Testis (tissue), 2 donors: Measurements from ENCODE around the gene IRF8.

ENCODE experiments used
- CTCF ChIP-seq, 3 experiments: fragments of 450-650 bp in 2 of 3; fragments of 200-600 bp in 1 of 3; sonication (generic) in 1 of 3; IDR thresholded peaks; one replicate each; pipeline ENCODE4 v1.5.1; 2016 to 2019; ENCODE audit warnings: antibody characterized with exemption in 3 of 3, mild to moderate bottlenecking in 2 of 3, moderate library complexity in 1 of 3
- POLR2A ChIP-seq: fragments of 450-650 bp; IDR thresholded peaks from one replicate; pipeline ENCODE4 v1.6.1; 2017; ENCODE audit warnings: antibody characterized with exemption, mild to moderate bottlenecking, moderate library complexity

GRCh38 chr16:85856079-85856478 is 42.9 kb upstream of the IRF8 start:
- no peak for TF ChIP-seq POLR2A
- no peak for TF ChIP-seq CTCF (IDR thresholded peaks at IDR 0.05)
